EL (cell line): ENCODE measurements around the gene PELI2.
A peak's percentile ranks its signal among the peaks of the same experiment; 100 is the strongest.

Experiments
- DNase-seq: peaks from one replicate; pipeline ENCODE4 v3.0.0-alpha.2; 2016

PELI2 gene

DNA sequence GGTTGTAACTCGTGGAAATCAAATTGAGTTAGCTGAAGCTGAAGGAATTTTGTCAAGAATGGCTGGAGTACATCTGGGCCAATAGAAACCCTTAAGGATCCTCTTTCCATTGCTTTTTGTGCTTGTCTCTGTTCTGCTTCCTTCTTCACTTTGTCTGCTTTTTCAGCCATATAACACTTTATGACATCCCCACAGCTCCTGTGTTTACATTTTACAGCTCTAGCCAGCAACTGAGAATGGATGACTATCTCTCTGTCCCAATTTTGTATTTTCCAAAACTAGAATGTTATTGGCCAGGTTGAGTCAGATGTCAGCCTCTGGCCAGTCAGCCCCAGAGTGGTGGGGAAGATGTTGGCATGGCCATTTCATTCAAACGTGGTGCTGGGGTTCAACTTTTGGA, 57.6 kb downstream of the PELI2 start:
- no peak for DNase-seq

DNA sequence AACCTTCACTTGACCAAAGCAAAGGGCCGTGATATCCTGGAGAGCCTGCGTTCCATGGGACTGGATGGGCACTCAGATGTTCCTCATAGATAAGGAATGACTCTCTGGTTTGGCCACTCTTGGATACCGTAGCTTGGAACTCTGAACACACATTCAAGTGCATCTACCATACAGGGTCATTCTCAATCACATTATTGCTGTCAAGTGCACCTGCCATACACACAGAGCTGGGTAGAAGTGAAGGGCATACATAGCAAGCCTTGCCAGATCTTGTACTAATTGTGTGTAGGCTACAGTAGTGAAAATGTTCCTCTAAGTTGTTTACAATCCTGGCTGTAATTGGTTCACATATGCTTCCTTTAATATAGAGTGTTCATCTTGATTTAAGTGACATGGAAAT, 58.3 kb downstream of the PELI2 start:
- no peak for DNase-seq

DNA sequence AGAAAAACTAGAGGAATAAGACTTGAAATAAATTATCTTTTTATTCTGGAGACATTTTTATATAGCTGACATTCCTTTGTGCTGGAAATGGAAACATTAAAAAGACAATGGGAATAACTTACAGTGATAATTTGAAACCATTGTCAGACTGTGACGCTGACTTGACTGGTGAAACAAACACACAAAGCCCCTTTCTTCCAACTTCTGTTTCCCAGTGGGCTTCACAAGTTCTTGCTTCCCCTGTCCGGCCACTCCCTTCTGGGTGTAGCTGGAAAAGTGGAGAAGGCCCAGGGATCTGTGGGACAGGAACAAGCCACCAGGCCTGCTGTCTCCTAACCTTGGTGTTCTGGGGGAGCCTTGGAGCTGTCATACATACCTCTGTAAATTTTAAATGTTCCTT, 58.8 kb downstream of the PELI2 start:
- DNase-seq = no peak

DNA sequence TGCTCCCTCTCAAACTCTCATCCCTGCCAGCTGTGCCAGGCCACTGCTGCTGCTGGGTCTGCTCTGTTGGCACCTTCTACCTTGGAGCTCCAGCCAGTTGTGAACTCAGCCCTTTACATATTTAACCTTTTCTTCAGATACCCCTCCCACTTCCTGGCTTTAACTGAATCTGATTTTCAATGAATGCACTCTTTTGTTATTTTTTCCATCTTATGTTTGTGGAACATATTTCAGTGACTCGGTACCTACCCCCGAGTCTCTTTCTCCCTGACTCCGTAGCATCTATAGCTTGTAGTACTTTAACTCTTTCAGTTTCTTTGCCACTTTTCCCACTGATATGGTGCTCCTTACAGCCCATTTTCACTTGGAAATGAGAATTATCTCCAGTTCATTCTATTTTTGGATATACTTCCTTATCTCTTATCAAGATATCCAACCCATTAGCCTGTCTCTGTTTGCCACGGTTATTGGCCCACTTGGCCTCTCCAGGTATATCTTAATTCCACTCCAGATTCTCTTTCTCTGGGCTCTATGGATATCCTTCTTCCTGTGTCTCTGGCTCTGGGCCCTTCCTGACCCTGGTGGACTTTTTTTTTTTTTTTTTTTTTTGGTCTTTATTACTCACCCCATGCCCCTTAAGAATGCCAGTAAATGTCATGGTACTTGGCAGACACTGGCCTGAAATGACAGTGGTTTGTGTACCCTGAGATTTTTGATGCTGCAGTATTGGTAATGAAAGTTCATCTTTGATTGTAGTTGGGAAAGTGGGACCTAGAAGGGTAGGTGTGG, 62.7 kb downstream of the PELI2 start:
- no peak for DNase-seq

DNA sequence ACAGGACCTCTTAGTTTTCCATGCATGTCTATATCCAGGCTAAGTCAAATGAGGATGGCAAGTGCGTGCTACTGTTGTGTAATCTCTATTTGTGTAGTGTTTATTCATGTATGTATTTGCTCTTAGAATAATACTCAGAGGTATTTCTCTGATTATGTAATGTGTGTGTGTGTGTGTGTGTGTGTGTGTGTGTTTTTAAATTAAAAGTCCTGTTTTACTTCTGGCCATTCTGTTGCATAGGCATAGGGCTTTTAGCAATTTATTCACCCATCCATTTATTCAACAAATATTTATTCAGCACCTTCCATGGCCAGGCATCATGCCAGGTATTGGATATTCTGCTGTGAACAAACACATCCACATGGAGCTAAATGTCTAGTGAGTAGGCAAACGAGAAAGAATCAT, 63.5 kb downstream of the PELI2 start:
- no peak for DNase-seq

DNA sequence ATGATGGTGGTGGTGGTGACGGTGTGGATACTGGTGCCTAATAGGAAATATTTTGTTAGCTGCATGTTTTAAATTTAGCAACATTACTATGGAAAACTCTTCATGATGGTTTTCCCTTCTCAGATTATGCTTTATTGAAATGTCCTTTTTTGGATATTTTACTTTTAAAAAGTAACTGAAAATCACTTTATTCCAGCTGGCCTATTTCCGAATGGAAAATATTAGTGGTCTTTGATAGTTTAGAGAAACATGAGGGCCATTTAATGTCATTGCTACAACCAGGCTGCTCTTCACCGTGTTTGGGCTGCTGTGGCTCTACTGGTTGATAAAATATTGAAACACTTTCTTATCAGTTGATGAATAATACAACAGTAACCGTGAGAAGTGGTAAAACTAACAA, 64.2 kb downstream of the PELI2 start:
- no peak for DNase-seq

DNA sequence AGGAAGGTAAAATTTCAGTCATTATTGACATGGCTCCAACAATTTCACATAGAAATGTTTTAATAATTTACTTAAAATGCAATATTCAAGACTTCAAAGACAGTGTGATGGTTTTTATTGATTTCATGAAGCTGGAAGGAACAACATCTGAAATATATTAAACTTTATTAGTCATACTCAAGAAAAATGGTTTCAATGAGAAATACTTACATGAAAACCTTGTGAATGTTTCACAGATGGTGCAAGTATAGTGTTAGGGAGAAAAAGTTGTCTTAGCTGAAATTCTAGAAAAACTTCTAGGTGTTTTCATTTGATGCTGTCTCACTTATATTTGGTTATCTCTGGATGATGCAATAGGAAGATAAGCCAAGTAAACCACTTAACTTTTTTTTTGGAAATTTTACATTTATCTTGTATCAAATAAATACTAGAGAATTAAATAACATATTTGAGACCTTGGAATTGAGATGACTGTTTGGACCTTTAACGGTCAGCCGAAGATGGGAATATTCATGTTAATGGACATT, 65.5 kb downstream of the PELI2 start:
- no peak for DNase-seq

DNA sequence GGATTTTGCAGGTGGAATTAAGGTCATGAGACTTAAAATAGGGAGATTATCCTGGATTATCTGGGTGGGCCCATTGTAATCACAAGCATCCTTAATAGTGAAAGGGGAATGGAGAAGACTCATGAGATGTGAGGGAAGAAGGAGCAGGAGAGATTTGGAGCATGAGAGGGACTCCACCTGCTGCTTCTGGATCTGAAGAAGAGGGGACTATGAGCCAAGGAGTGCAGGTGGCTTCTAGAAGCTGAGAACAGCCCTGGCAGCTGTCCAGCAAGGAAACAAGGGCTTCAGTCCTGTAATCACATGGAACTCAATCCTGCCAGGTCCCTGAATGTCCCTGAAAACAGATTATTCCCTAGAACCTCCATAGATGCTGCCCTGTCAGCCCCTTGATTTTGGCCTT, 67.8 kb downstream of the PELI2 start:
- no peak for DNase-seq

DNA sequence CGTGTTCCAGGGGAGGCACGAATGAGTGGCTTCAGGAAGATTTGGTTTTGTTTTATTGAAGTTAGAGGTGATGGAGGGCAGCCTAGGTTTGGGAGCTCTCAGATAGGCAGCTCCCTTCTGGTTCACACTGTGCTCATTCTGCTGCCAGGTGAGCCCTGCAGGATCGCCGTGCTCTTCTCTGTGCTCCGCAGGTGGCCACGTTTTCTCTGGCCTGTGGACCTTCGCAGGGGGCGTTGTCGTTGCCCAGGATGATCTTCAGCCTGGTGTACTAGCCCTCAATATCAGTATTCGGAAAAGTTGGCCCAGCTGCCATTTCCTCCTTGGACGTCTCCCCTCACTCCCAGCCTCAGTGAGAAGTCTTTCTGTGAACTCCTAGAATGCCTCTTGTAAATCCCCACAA, 69.5 kb downstream of the PELI2 start:
- no peak for DNase-seq

DNA sequence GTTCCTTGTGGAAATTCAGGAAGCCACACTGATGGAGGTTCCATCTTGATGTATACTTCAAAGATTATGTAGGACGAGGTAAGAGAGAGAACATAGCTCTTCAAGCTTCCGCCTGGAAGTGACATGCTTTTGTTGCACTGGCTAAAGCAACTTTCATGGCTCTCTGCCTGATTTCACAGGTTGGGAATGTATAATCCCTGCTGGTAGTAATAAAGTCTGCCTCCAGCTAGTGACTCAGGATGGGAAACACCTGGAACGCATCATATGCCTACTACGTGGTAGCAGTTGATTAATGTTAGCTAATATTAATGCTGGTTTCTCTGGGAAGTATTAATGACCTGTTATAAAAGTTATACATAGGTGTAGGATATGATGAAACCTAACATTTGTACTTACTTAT, 71.1 kb downstream of the PELI2 start:
- DNase-seq = peak; percentile 42

DNA sequence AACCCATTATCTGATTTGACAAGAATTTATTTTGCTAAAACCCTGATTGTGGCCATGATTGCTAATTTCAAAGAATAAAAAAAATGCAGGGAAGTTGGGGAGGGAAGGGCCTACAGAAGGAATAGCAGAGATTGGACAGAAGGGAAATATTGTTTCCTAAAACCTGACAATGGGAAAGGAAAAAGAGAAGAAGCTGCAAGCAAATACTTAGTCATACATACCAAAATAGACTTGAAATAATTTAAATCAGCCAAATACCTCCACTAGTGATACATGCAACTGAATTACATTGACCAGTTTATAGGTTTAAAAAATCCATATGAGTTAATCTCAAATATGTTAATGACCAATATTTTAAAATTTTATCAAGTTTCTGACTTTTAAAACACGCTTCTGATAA, 75.1 kb downstream of the PELI2 start:
- no peak for DNase-seq

DNA sequence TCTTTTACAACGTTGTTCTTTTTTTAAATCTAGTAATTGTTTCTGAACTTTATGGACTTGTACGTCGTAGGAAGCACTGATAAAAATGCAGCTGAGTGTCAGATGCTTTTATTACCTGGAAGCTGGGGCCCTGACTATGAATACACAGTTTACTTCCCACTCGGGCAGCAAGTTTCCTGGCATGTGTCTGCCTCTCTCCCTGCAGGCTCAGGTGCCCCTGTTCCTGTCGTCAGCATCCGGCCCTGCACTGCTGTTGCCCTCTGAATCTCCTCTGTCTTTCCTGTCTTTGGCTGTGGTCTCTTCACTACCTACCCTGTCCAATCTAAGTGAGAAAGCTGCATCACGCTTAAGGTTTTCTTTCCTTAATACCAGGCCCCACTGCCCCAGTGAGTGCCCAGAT, 75.8 kb downstream of the PELI2 start:
- DNase-seq = no peak

DNA sequence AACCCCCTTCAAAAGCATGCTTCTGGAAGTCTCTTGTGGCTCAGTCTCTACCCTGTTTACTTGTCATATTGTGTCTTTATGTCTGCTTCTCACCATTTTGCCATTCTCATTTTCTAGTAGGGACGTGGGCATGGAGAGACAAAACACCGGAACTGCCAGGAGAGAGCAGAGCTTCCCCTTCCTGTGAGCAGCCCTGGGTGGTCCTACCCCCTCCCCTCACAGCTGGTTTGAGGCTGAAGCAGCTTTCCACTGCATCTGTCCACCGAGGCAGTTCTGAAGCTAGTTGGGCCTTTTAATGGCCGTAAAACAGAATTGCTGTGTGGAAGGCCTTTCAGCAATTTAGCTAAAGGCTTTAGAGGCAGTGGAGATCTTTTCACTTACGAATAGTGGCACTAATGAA, 77.0 kb downstream of the PELI2 start:
- no peak for DNase-seq

DNA sequence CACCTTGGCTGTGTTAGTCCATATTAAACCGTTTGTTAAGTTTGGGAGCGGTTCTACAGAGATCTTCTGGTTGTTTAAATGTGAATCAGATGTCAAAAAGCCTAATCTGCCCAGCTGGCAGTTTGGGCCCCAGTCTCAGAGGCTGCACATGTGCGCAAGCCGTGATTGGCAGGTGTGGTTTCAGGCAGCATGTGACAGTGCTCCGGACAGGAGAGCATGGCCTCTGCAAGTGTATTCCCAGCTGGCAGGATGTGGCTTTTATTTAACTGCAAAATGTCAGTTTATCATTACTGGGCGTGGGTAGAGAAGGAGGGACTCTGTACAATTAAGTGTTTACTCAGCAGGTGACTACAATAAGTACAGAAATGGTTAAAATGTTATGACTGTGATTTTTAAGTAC, 77.5 kb downstream of the PELI2 start:
- DNase-seq = peak; percentile 21

DNA sequence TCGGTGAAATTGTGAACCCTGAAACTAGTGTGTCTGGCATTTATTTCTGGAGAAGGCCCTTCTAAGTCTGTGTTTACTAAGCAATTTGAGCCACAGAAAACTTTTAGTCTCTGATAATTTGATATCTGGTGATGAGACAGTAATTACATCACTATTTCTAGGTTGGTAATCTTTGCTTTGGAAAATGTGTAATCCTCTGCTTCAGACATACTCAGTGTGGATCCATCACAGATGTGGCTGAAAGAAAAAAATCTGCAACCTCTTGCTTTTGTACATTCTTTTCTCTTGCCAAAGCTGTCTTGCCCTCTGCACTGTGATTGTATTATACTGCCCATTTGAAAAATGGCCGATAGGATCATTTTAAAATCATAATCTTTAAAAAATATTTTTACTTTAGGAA, 78.1 kb downstream of the PELI2 start:
- peak; percentile 10 for DNase-seq

DNA sequence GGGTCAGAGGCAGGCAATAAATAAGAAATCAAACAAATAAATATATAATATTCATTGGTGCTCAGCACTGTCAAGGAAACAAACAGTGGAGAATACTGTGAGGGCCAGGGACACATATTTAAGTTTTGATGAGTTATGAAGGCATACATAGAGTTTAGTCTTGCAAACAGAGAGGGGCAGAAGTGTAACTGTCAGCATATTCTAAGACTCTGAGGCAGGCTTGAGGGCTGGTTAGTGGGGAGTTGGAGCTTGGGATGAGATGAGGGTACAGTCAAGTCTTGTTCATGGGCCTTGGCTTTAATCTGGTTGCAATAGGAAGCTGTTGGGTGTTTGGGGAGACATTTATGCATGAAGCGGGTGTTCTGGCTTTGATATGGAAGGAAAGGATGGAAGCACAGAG, 78.9 kb downstream of the PELI2 start:
- DNase-seq = no peak

DNA sequence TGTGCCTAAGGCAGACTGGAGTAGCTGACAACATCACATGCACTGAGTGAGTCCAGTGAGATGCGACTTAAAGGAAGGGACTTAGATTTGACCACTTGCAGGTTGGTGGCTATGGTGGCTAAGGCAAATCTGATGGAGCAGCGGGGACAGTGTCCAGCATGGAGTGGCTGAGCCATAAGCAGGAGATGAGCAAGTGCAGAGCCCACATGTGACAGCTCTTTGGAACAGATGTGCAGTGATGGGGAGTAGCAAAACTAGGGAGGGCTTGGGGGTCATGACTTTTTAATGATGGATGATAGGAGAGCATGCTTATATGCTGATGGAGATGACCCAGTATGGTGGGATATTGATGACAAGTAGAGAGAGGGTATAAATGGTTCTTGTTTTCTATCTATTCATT, 80.2 kb downstream of the PELI2 start:
- no peak for DNase-seq

DNA sequence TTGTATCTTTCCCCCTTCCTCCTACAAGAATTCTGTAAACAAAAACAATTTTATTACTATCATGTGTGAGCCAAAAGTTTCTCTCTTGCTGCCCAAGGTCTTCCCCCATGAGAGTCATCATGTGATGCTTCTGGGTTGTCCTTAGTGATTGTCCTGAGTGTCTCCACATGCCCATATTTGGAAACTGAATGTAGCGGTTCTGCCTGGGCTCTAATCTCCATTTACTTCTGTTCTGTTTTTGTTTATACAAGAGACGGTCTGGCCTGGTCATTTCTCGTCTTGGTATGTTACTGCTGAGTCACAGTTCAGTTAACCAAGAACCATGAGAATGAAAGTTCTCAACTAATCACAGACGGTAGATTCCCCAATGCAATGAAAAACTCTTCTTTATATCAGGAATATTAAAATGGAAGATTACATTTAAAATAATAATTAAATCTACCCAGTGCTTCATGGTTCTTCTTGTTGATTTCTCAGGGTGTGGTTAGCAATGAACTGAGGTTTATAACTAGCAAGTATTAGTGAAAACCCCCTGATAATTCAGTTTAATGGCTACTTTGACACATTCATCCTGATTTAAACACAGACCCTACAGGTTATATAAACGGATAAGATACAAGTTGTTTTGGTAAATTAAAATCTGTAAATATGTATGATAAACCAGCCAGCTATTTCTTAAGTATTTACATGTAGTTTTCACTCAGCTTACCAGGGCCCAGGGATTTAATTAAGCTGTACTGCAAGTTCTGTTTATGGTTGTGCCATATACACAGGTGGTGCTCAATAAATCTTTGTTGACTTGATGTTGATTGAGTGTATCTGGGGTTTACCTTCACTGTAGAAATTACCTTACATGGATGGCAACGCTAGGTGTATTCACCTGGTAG, 81.1 kb downstream of the PELI2 start:
- DNase-seq = peak; percentile 95

DNA sequence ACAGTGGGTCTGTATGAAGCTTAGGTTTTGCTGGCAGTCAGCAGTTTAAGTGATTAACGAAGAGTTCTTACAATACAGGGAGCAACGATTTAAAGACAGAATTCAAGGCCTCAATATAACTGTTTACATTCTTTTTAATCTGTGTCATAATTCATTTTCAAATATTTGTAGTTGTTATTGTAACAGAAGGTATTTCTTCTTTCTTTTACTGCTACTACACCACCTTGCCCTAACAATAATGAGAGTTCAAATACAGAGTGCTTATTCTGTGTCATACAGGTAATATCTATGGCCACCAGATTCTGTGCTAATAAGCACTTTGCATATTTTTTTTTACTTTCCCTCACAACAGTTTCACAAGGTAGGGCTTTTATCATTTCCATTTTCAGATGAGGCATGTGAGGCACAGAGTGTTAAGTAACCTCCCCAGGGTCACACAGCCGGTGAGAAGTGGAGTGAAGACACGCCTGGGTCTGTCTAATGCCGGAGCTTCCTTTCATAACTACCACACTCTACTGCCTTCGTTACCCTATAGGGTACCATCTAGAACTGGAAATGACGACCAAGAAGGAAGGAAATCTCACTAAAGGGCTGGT, 81.9 kb downstream of the PELI2 start:
- DNase-seq = peak; percentile 18

DNA sequence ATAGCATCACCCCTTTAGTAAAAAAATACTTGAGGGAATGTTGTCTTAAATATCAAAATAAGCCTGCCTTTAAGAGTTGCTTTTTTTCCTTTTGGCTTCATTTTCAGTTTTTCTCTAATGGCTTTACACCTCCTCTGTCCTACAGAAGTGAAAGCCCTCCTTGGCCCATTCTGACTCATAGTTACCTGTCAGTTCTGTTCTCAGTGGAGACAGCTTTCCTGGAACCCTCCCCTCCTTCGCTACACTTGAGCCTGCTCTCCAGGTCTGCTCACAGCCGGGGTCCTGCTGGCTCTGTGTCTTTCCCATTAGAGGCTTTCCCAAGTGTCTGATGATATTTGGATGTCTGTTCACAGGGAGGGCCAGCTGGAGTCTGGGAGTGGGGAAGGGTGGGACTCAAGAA, 84.0 kb downstream of the PELI2 start:
- DNase-seq = no peak

DNA sequence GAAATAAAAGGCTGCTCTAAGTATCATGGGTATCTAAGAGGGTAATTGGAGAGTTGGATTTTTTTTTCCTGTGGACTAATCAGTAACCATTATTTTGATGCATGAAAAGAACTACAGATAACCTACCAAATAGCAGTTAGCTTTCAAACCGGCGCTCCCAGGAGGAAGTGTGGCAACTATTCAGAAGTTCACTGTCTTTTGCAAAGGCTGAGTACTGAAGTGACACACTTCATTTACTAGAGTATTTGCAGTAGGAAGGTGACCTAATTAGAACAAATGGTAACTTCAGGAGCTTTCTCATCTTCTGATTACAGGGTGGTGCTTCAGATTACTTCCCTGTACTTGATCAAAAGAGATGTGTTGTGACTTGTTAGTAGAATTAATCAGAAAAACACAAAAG, 87.7 kb downstream of the PELI2 start:
- no peak for DNase-seq

DNA sequence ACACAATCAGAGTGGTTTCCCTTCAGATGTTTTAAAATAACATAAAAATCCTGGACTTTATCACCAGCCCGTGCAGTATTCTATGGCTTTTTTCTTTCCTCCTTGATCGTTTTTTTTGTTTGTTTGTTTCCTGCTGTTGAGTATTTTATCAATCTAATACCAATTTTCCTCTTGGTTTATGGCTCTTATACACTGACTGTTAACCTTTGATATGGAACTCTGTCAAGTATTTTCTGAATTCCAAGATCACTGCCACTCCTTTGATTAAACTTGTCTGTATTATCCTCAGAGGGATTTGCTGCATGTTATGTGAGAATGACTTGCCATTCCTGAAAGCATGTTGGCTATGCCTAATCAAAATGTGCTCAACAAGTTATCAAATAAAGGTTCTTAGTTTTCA, 88.4 kb downstream of the PELI2 start:
- no peak for DNase-seq

DNA sequence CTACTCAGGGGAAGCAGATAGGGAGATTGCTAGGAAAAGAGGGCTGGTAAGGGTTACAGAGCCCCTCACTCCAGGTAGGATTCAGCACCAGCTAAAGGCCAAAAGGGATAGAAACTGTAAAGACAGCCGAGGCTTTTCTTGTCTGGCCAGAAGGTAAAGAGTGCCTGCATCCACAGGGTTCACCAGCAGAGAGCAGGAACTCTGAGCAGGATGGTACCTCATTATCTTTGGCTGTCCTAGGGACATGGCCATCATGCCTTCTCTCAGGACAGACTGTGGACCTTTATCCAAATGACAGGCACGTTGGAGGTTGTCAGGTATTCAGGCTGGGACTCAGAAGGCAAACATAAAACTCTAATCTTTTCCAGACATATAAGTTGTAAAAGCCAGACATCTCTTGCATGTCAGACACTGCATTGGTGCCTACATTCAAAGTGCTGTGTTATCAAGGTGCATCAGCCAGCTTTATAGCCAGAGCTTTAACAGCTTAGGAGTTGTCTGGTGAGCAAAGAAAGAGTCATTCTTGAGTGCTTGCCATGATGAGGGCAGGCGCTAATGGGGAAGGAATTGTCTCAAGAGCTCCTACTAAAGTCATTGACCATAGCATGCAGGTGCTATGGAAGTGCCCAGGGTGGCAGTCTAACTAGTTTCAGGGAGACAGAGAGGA, 89.5 kb downstream of the PELI2 start:
- DNase-seq = no peak
